ENCODE results near the gene KIF5C. TPM values are rescaled to one million over a fixed set of nuclear protein-coding genes. Genes with fewer than 3 reads are reported as not detected.

Gene KIF5C
- total RNA-seq, 1 experiment from 2014 or later = 0.87 TPM

DNA sequence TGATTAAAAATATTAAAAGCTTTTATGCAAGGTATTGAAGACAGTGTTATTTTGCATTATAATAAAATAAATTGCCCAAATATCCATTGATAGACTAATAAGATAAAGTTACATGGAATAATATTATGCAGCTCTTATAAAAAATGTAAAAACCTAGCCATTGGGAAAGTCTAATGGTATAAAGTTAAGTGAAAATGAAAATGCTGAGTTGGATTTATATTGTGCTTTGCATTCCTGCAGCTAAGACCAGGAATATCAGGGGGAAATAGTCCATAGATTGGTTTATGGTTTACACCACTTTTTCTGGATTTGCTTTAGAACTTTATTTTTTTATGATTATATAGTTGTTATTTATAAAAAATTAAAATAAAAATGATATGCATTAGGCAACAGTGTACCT, 117.4 kb downstream of the KIF5C start:
- TF ChIP-seq, protein P1, sequence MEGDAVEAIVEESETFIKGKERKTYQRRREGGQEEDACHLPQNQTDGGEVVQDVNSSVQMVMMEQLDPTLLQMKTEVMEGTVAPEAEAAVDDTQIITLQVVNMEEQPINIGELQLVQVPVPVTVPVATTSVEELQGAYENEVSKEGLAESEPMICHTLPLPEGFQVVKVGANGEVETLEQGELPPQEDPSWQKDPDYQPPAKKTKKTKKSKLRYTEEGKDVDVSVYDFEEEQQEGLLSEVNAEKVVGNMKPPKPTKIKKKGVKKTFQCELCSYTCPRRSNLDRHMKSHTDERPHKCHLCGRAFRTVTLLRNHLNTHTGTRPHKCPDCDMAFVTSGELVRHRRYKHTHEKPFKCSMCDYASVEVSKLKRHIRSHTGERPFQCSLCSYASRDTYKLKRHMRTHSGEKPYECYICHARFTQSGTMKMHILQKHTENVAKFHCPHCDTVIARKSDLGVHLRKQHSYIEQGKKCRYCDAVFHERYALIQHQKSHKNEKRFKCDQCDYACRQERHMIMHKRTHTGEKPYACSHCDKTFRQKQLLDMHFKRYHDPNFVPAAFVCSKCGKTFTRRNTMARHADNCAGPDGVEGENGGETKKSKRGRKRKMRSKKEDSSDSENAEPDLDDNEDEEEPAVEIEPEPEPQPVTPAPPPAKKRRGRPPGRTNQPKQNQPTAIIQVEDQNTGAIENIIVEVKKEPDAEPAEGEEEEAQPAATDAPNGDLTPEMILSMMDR (IDR thresholded peaks at IDR 0.05; ENCODE audit: unreplicated experiment) = no peak

DNA sequence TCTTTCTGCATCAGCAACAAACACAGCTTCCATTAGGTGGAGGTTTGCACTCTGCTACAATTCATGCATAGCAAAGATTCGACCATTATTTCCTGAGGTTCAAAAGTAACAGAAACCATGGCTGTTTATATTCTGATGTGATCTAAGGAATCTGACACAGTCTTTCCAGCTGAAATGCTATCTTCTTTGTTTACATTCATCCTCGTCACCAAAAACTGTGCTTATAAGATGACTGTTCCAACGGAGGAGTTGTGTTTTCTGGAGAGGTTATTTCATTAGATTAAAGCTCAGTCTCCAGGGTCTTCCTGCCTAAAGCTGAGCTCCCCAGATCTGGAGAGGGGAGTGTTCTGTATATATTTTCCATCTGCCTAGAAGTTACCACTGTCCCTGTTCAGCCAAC, 118.3 kb downstream of the KIF5C start:
- no TSS peak for BruUV-seq (replicated peaks)
- H3K4me3 Mint-ChIP-seq (ENCODE audit: low read depth, unreplicated experiment) = no peak overlapping the region
- no peaks in the 10 kb centered on the region for H3K36me3 Mint-ChIP-seq (ENCODE audit: insufficient read depth, unreplicated experiment)
- peaks cover 27% of the 10 kb centered on the region for H3K27me3 Mint-ChIP-seq (ENCODE audit: unreplicated experiment)
- TF ChIP-seq, protein P1 (IDR thresholded peaks at IDR 0.05; ENCODE audit: unreplicated experiment) = no peak
- no peak overlapping the region for H3K27ac Mint-ChIP-seq (ENCODE audit: unreplicated experiment)
- DNase-seq = no peak
- peaks cover 10% of the 10 kb centered on the region for H3K4me1 Mint-ChIP-seq (ENCODE audit: low read depth, unreplicated experiment)
- CTCF ChIA-PET = interaction anchor here (1.0 to 1.4 kb wide), 2 partner anchors 66 to 440 kb away, joined by 3 to 4 read pairs; no protein-coding TSS in a partner anchor
- intact Hi-C loops (cut with micrococcal nuclease; ENCODE audit: unreplicated experiment) = loop anchor here (10.0 kb wide), 1 partner anchor 349 kb away; the partner anchor contains the start of gene EPC2
- no peaks in the 10 kb centered on the region for H3K9me3 Mint-ChIP-seq (ENCODE audit: low read depth, unreplicated experiment)

More for the DNA sequence above, 117.4 kb downstream of the KIF5C start:
- CTCF ChIA-PET = interaction anchor here (1.4 kb wide), 1 partner anchor 65 kb away, joined by 4 read pairs; no protein-coding TSS in a partner anchor
- Mint-ChIP-seq H3K9me3 (ENCODE audit: low read depth, unreplicated experiment) (no peaks in the 10 kb centered on the region), H3K4me1 (ENCODE audit: low read depth, unreplicated experiment) (peaks cover 10% of the 10 kb centered on the region), H3K36me3 (ENCODE audit: insufficient read depth, unreplicated experiment) (no peaks in the 10 kb centered on the region), H3K27ac (ENCODE audit: unreplicated experiment) (no peak overlapping the region), H3K4me3 (ENCODE audit: low read depth, unreplicated experiment) (no peak overlapping the region), H3K27me3 (ENCODE audit: unreplicated experiment) (peaks cover 19% of the 10 kb centered on the region)
- no TSS peak for BruUV-seq (replicated peaks)
- intact Hi-C loops (cut with micrococcal nuclease; ENCODE audit: unreplicated experiment) = loop anchor here (10.0 kb wide), 1 partner anchor 348 kb away; the partner anchor contains the start of gene EPC2
- no peak for DNase-seq

DNA sequence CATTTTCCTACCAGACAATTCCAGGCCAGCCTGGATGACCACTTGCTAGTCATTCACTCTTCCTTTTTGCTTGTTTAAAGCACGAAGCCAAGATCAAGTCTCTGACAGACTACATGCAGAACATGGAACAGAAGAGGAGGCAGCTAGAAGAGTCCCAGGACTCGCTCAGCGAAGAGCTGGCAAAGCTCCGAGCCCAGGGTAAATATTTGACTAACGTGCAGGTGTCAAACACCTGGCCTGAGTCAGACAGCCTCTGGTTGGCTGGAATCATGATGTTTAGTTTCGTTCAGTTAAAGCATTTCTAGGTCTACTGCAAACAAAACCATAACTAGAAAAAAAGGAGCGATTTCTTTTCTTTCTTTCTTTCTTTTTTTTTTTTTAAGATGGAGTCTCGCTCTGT, 119.3 kb downstream of the KIF5C start:
- peak; percentile 53 for DNase-seq
- BruUV-seq (replicated peaks) = no TSS peak
- intact Hi-C loops (cut with micrococcal nuclease; ENCODE audit: unreplicated experiment) = loop anchor here (10.0 kb wide), 1 partner anchor 350 kb away; the partner anchor contains the start of gene EPC2
- peaks cover 10% of the 10 kb centered on the region for H3K4me1 Mint-ChIP-seq (ENCODE audit: low read depth, unreplicated experiment)
- no peak overlapping the region for H3K27ac Mint-ChIP-seq (ENCODE audit: unreplicated experiment)
- peaks cover 37% of the 10 kb centered on the region for H3K27me3 Mint-ChIP-seq (ENCODE audit: unreplicated experiment)
- TF ChIP-seq, protein P1 (IDR thresholded peaks at IDR 0.05; ENCODE audit: unreplicated experiment) = no peak
- H3K9me3 Mint-ChIP-seq (ENCODE audit: low read depth, unreplicated experiment) = no peaks in the 10 kb centered on the region
- CTCF ChIA-PET = interaction anchor here (0.7 to 1.0 kb wide), 3 partner anchors 441 to 1005 kb away, joined by 3 read pairs; no protein-coding TSS in a partner anchor
- H3K36me3 Mint-ChIP-seq (ENCODE audit: insufficient read depth, unreplicated experiment) = no peaks in the 10 kb centered on the region
- H3K4me3 Mint-ChIP-seq (ENCODE audit: low read depth, unreplicated experiment) = no peak overlapping the region

DNA sequence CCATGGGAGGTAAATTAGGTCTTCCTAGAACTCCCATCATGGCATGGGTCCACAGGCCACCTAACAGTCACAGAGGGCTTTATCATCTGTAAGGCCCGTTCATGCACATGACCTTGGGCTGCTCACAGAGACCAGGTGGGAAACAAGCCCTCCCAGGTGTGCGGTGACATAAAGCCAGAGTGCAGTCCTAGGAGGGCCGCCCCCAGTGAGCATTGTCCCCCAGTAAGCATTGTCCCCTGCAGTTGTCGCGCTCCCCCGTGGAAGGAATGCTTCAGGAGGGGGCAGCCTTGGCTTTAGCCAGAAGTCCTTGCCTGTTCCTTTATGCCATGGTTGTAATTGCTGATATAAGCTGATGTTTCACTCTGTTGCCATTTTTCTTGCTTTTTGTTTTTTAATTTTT, 121.8 kb downstream of the KIF5C start:
- Mint-ChIP-seq H3K4me3 (ENCODE audit: low read depth, unreplicated experiment) (no peak overlapping the region), H3K27me3 (ENCODE audit: unreplicated experiment) (peaks cover 61% of the 10 kb centered on the region), H3K4me1 (ENCODE audit: low read depth, unreplicated experiment) (peaks cover 10% of the 10 kb centered on the region), H3K9me3 (ENCODE audit: low read depth, unreplicated experiment) (no peaks in the 10 kb centered on the region), H3K36me3 (ENCODE audit: insufficient read depth, unreplicated experiment) (no peaks in the 10 kb centered on the region), H3K27ac (ENCODE audit: unreplicated experiment) (no peak overlapping the region)
- CTCF ChIA-PET = no interaction called here
- TF ChIP-seq, protein P1 (IDR thresholded peaks at IDR 0.05; ENCODE audit: unreplicated experiment) = no peak
- BruUV-seq (replicated peaks) = no TSS peak
- intact Hi-C loops (cut with micrococcal nuclease; ENCODE audit: unreplicated experiment) = loop anchor here (10.0 kb wide), 1 partner anchor 352 kb away; the partner anchor contains the start of gene EPC2
- no peak for DNase-seq

Data from Calu3 (cell line).